Measurements from ENCODE around the gene HNRNPA2B1.

HNRNPA2B1 gene

GRCh38 chr7:26200444-26201246 is at the start of gene HNRNPA2B1:
TSS of gene HNRNPA2B1 (minus strand) at chr7:26200746. CDS start at chr7:26200577, 169 bp downstream.
- DNase-seq (ENCODE audit: low read depth in 2 of 2): peak; percentile 98 to 99
- H3K4me3 ChIP-seq (replicated peaks in 1 of 2; ENCODE audit: low read depth in 2 of 2, low read length in 2 of 2): peak within 1 kb of the TSS; percentile 98 to 99
- no peak for TF ChIP-seq CTCF (IDR thresholded peaks at IDR 0.05; ENCODE audit: low read depth, low read length)

GRCh38 chr7:26250239-26250638 is 49.7 kb upstream of the HNRNPA2B1 start:
- no peak for DNase-seq (ENCODE audit: low read depth in 2 of 2)
- no peak for TF ChIP-seq CTCF (IDR thresholded peaks at IDR 0.05; ENCODE audit: low read depth, low read length)
- H3K4me3 ChIP-seq (replicated peaks in 1 of 2; ENCODE audit: low read depth in 2 of 2, low read length in 2 of 2): no peak overlapping the region

GRCh38 chr7:26245150-26245549 is 44.6 kb upstream of the HNRNPA2B1 start:
- no peak for TF ChIP-seq CTCF (IDR thresholded peaks at IDR 0.05; ENCODE audit: low read depth, low read length)
- no peak for DNase-seq (ENCODE audit: low read depth in 2 of 2)
- H3K4me3 ChIP-seq (replicated peaks in 1 of 2; ENCODE audit: low read depth in 2 of 2, low read length in 2 of 2): no peak overlapping the region

GRCh38 chr7:26238032-26238431 is 37.5 kb upstream of the HNRNPA2B1 start:
- H3K4me3 ChIP-seq (replicated peaks in 1 of 2; ENCODE audit: low read depth in 2 of 2, low read length in 2 of 2): no peak overlapping the region
- TF ChIP-seq CTCF (IDR thresholded peaks at IDR 0.05; ENCODE audit: low read depth, low read length): no peak
- DNase-seq (ENCODE audit: low read depth in 2 of 2): no peak

- DNase-seq (ENCODE audit: low read depth in 2 of 2): no peak
- no peak for TF ChIP-seq CTCF (IDR thresholded peaks at IDR 0.05; ENCODE audit: low read depth, low read length)
- H3K4me3 ChIP-seq (replicated peaks in 1 of 2; ENCODE audit: low read depth in 2 of 2, low read length in 2 of 2): no peak overlapping the region
These were observed 36.7 kb upstream of the HNRNPA2B1 start for GRCh38 chr7:26237035-26237807.

GRCh38 chr7:26233902-26234511 is 33.5 kb upstream of the HNRNPA2B1 start:
- no peak overlapping the region for H3K4me3 ChIP-seq (replicated peaks in 1 of 2; ENCODE audit: low read depth in 2 of 2, low read length in 2 of 2)
- DNase-seq (ENCODE audit: low read depth in 2 of 2): no peak
- TF ChIP-seq CTCF (IDR thresholded peaks at IDR 0.05; ENCODE audit: low read depth, low read length): no peak

Data from cardiac fibroblast (primary cell).